Activated CD4-positive, alpha-beta memory T cell treated with anti-CD3 and anti-CD28 coated beads, Interleukin-2, amount 10 ng/mL, durations not matched to agents 7 days and 5 days (primary cell): ENCODE results near the gene SEMA3G. TPM values are rescaled to one million over a fixed set of nuclear protein-coding genes. Genes with fewer than 3 reads are reported as not detected.
A peak's percentile ranks its signal among the peaks of the same experiment; 100 is the strongest.

Experiments used
- CTCF ChIA-PET: fragments of 350-600 bp; sonication (Branson Sonifier 250); formaldehyde crosslinking; loops from one replicate; lab custom pipeline; 2021; ENCODE audit warnings: antibody characterized with exemption, inconsistent platforms; lab: Charles Lee
- POLR2A ChIA-PET: fragments of 350-600 bp; sonication (Branson Sonifier 250); formaldehyde crosslinking; loops from one replicate; lab custom pipeline; 2021; ENCODE audit warnings: antibody characterized with exemption; lab: Charles Lee
- DNase-seq: peaks from one replicate; pipeline ENCODE4 v3.0.0-alpha.2; 2020
- H3K27ac Mint-ChIP-seq: one replicate; pipeline ENCODE4 v1.8.0; 2021; ENCODE audit warnings: mild to moderate bottlenecking, mixed read lengths
- H3K27me3 Mint-ChIP-seq: one replicate; pipeline ENCODE4 v1.8.0; 2021; ENCODE audit warnings: mixed read lengths
- H3K36me3 Mint-ChIP-seq: one replicate; pipeline ENCODE4 v1.8.0; 2021; ENCODE audit warnings: low read depth, mixed read lengths
- H3K4me1 Mint-ChIP-seq: one replicate; pipeline ENCODE4 v1.8.0; 2021; ENCODE audit warnings: mixed read lengths
- H3K4me3 Mint-ChIP-seq: one replicate; pipeline ENCODE4 v1.8.0; 2021; ENCODE audit warnings: mild to moderate bottlenecking, mixed read lengths
- H3K9me3 Mint-ChIP-seq: one replicate; pipeline ENCODE4 v1.8.0; 2021; ENCODE audit warnings: mixed read lengths
- total RNA-seq, 2 experiments: library from RNA; stranded (reverse); gene quantifications; one replicate each; pipeline ENCODE4 v1.2.3, GENCODE V29; 2021

The SEMA3G gene
- total RNA-seq, 2 experiments from 2014 or later: 0.18 to 0.20 TPM

GRCh38 chr3:52455283-52456168, 10.6 kb upstream of the SEMA3G start, which contains the start of gene NISCH:
TSS of gene NISCH (plus strand) at chr3:52455604. CDS start at chr3:52455642, 38 bp downstream.
- POLR2A ChIA-PET: interaction anchor here (1.3 to 2.6 kb wide), 3 partner anchors 10 to 173 kb away, joined by 3 to 9 read pairs (median 3); partner anchors contain the start of gene SEMA3G
- Mint-ChIP-seq H3K27ac (peak within 1 kb of the TSS; percentile 81), H3K27me3 (no peaks in the 10 kb centered on the region), H3K9me3 (no peaks in the 10 kb centered on the region), H3K4me3 (peak within 1 kb of the TSS; percentile 92), H3K4me1 (peaks cover 34% of the 10 kb centered on the region), H3K36me3 (peaks cover 27% of the 10 kb centered on the region)
- CTCF ChIA-PET: no interaction called here
- DNase-seq: peak; percentile 95

DNA sequence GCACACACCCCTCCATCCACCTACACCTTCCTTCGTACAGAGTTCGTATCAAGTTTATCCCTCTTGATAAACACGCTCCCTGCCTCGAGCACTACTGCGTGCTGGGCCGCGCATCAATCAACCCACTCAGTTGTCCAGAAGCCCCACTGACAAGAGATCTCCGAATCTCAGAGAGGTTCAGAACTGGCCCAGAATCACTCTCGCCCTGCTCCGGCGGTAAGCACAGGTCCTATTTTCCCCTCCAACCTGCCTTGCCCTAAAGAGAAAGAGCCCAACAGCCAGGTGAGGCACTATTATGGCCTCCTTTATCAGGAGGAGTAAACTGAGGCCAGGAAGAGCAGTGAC, 10.0 kb upstream of the SEMA3G start:
- H3K9me3 Mint-ChIP-seq: no peaks in the 10 kb centered on the region
- H3K4me3 Mint-ChIP-seq: peak overlapping the region; percentile 92
- POLR2A ChIA-PET: interaction anchor here (0.6 to 2.6 kb wide), 2 partner anchors 9 to 214 kb away, joined by 3 to 9 read pairs; partner anchors contain the start of gene SEMA3G

DNA sequence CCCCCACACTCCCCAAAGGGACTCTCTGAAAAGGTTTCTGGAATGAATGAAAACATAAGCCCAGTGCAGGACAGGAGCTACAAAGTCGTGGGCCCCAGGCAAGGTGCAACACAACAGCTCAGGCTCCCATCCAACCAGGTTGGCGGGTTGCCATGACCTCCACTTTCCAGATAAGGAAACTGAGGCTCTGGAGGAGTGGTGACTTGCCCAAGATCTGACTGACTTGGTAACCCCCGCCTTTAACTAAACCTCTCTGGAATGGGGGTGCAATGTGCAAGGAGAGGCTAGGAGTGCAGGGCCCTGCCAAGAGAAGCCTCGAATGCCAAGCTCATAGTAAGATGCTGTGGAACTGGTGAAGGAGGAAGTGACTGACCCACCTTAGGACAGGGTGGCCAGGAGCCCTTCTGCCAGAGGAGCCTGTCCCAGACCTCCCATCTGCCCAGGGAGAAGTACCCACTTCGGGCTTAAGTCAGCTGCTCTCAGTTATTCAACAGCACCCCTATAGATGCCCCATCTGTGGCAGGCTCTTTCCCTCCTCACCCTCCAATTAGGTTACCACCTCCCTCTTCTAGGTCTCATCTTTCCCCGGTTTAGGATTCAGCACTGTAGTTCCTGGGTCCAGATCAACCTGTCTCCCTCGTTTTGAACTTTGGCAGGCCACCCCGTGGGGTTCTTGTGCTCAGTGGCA, 9.5 kb upstream of the SEMA3G start:
- peak overlapping the region; percentile 92 for H3K4me3 Mint-ChIP-seq
- no peak for DNase-seq
- no peaks in the 10 kb centered on the region for H3K27me3 Mint-ChIP-seq
- peaks cover 34% of the 10 kb centered on the region for H3K4me1 Mint-ChIP-seq
- ChIA-PET CTCF (interaction anchor here (1.0 to 1.6 kb wide), 2 partner anchors 9 to 42 kb away, joined by 3 to 4 read pairs; partner anchors contain the start of gene SEMA3G), POLR2A (interaction anchor here (0.6 to 2.6 kb wide), 2 partner anchors 9 to 214 kb away, joined by 3 to 9 read pairs; partner anchors contain the start of gene SEMA3G)
- peaks cover 21% of the 10 kb centered on the region for H3K36me3 Mint-ChIP-seq
- no peaks in the 10 kb centered on the region for H3K9me3 Mint-ChIP-seq
- H3K27ac Mint-ChIP-seq: peak overlapping the region; percentile 70

More for the DNA sequence above, 10.0 kb upstream of the SEMA3G start:
- CTCF ChIA-PET: no interaction called here
- H3K27ac Mint-ChIP-seq: peak overlapping the region; percentile 70
- H3K27me3 Mint-ChIP-seq: no peaks in the 10 kb centered on the region
- peaks cover 34% of the 10 kb centered on the region for H3K4me1 Mint-ChIP-seq
- DNase-seq: no peak
- peaks cover 24% of the 10 kb centered on the region for H3K36me3 Mint-ChIP-seq

GRCh38 chr3:52453496-52454249, 8.8 kb upstream of the SEMA3G start, which contains the start of gene TNNC1:
TSS of gene TNNC1 (minus strand) at chr3:52454041. CDS start at chr3:52454015, 26 bp downstream.
- peaks cover 34% of the 10 kb centered on the region for H3K4me1 Mint-ChIP-seq
- peaks cover 20% of the 10 kb centered on the region for H3K36me3 Mint-ChIP-seq
- H3K4me3 Mint-ChIP-seq: peak within 1 kb of the TSS; percentile 92
- ChIA-PET POLR2A (interaction anchor here (2.6 kb wide), 1 partner anchor 8 kb away, joined by 9 read pairs; the partner anchor contains the start of gene SEMA3G), CTCF (interaction anchor here (1.0 to 10.9 kb wide), 3 partner anchors 8 to 41 kb away, joined by 3 to 151 read pairs (median 4); partner anchors contain the start of gene SEMA3G)
- H3K27me3 Mint-ChIP-seq: no peaks in the 10 kb centered on the region
- no peaks in the 10 kb centered on the region for H3K9me3 Mint-ChIP-seq
- peak within 1 kb of the TSS; percentile 70 for H3K27ac Mint-ChIP-seq
- no peak for DNase-seq

DNA sequence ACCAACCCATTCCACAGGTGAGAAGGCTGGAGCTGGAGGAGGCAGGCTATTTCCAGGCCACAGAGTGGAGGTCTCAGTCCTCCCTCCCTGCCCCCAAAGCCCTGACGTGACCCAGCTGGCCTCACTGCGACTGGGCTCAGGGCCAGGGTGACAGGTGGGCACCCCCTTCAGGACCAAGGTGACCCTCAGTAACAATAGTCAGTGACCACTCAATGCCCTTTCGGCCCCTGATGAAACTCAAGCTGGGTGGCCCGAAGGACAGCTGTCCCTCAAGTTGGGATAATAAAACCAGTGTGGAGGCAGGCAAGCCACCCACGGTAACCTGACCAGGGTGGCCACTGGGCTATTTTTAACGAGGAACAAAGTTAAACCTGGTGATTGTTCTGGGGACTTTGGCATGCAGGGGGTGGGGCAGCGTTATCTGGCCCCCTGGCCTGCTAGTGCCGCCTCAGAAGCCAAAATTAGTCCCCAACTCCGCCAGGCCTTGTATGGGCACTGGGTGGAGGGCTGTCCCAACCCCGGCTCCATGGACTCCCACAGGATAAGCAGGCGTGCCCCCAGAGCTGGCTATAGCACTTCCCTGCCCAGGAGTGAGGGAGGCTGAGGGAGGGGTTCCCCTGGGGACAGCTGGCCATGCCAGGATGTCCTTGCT, 7.8 kb upstream of the SEMA3G start:
- no peak for DNase-seq
- Mint-ChIP-seq H3K4me1 (peaks cover 31% of the 10 kb centered on the region), H3K36me3 (peaks cover 12% of the 10 kb centered on the region), H3K4me3 (no peak overlapping the region), H3K27me3 (no peaks in the 10 kb centered on the region), H3K27ac (no peak overlapping the region), H3K9me3 (no peaks in the 10 kb centered on the region)
- POLR2A ChIA-PET: no interaction called here
- CTCF ChIA-PET: interaction anchor here (0.7 to 10.9 kb wide), 3 partner anchors 9 to 40 kb away, joined by 3 to 151 read pairs (median 3); no protein-coding TSS in a partner anchor

DNA sequence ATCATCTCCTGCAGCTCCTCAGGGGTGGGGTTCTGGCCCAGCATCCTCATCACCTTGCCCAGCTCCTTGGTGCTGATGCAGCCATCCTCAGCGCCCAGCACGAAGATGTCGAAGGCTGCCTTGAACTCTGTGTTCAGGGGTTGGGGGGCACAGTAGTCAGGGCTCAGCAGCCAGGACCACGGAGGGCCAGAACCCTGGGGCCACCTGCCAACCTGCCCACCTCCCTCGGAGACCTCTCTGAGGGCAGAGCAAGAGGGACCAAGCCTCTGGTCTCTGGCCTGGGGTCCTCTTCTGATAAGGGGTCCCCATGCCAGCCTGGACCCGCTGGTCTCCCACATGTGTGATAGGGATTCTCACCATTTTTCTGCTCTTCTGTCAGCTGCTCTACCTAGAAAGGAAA, 7.2 kb upstream of the SEMA3G start:
- Mint-ChIP-seq H3K9me3 (no peaks in the 10 kb centered on the region), H3K36me3 (peaks cover 8% of the 10 kb centered on the region), H3K27me3 (no peaks in the 10 kb centered on the region), H3K4me1 (peaks cover 26% of the 10 kb centered on the region), H3K27ac (no peak overlapping the region), H3K4me3 (no peak overlapping the region)
- ChIA-PET POLR2A (no interaction called here), CTCF (interaction anchor here (1.0 to 10.9 kb wide), 2 partner anchors 11 to 22 kb away, joined by 3 to 151 read pairs; no protein-coding TSS in a partner anchor)
- no peak for DNase-seq

- H3K9me3 Mint-ChIP-seq: no peaks in the 10 kb centered on the region
- no peak for DNase-seq
- no peaks in the 10 kb centered on the region for H3K27me3 Mint-ChIP-seq
- peaks cover 19% of the 10 kb centered on the region for H3K4me1 Mint-ChIP-seq
- CTCF ChIA-PET: interaction anchor here (1.0 to 10.9 kb wide), 2 partner anchors 10 to 21 kb away, joined by 3 to 151 read pairs; no protein-coding TSS in a partner anchor
- no peak overlapping the region for H3K4me3 Mint-ChIP-seq
- H3K27ac Mint-ChIP-seq: no peak overlapping the region
- POLR2A ChIA-PET: no interaction called here
- peaks cover 4% of the 10 kb centered on the region for H3K36me3 Mint-ChIP-seq
These were observed 6.6 kb upstream of the SEMA3G start for GRCh38 chr3:52451237-52452083.

- Mint-ChIP-seq H3K9me3 (no peaks in the 10 kb centered on the region), H3K4me1 (peaks cover 14% of the 10 kb centered on the region), H3K27ac (no peak overlapping the region), H3K36me3 (no peaks in the 10 kb centered on the region), H3K4me3 (no peak overlapping the region), H3K27me3 (no peaks in the 10 kb centered on the region)
- POLR2A ChIA-PET: no interaction called here
- CTCF ChIA-PET: interaction anchor here (1.0 to 10.9 kb wide), 3 partner anchors 9 to 159 kb away, joined by 3 to 151 read pairs (median 3); no protein-coding TSS in a partner anchor
- DNase-seq: no peak
These were observed 5.8 kb upstream of the SEMA3G start for GRCh38 chr3:52450489-52451236.

DNA sequence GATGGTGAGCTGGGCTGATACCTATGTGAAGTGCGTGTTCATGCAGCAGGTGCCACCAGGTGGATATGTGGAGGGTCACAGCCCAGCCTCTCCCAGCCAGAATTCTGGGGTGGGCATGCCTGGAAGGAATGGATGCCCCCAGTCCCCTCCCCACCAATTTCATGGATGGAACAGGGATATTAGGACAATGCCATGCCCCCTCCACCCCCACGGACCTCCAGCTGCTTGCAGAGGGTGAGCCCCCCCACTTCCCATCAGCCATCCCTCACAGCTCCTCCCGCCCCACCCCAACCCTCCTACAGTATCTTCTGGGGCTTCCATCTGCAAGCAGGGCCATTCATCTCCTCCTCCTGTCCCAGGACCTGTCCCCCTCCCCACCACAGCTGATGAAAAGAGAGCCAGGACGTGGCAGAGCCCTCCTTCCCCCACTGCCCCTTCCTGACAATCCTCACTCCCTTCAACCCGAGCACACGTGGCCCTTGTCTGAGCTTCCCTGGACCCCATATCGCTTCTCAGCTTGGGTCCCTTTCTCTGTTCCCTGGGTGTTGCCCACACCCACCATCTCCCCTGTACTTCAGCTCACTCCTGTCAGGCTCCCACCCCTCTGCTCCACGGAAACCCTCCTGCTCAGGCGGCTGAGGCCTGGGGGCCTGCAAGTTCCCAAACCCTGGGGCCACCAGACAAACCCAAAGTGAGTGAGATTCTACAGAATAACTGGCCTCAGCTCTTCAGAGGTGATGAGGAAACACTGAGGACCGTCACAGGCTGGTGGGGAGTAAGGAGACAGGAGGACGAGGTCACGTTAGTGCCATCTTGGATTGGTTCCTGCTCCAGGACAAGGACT, 2.8 kb upstream of the SEMA3G start:
- no peak overlapping the region for H3K27ac Mint-ChIP-seq
- no peaks in the 10 kb centered on the region for H3K9me3 Mint-ChIP-seq
- no peak for DNase-seq
- no peaks in the 10 kb centered on the region for H3K36me3 Mint-ChIP-seq
- POLR2A ChIA-PET: interaction anchor here (0.8 to 1.8 kb wide), 6 partner anchors 10 to 210 kb away, joined by 3 to 7 read pairs (median 3); no protein-coding TSS in a partner anchor
- CTCF ChIA-PET: interaction anchor here (0.6 to 10.9 kb wide), 11 partner anchors 10 to 227 kb away, joined by 3 to 151 read pairs (median 4); no protein-coding TSS in a partner anchor
- no peak overlapping the region for H3K4me3 Mint-ChIP-seq
- H3K27me3 Mint-ChIP-seq: no peaks in the 10 kb centered on the region
- peaks cover 4% of the 10 kb centered on the region for H3K4me1 Mint-ChIP-seq
